Duodenal mucosa (tissue), 2 donors: ENCODE data around the gene SRRM3.
"Not testable (repeated sequence)": the region's sequence is repeated elsewhere in the genome, so short reads cannot be mapped to it uniquely, and the experiment has no call there.

Experiments
- H3K27ac ChIP-seq: one replicate; pipeline ENCODE4 v1.7.0; 2013; ENCODE audit warnings: low read depth, low read length
- H3K27me3 ChIP-seq, 2 donors: one replicate each; pipeline ENCODE4 v1.7.0; 2013; ENCODE audit warnings: low read length in 2 of 2, control low read depth in 1 of 2; ENCODE audit not compliant: insufficient read depth in 2 of 2, control insufficient read depth in 1 of 2
- H3K36me3 ChIP-seq, 2 donors: one replicate each; pipeline ENCODE4 v1.7.0; 2013; ENCODE audit warnings: low read length in 2 of 2, control low read depth in 1 of 2; ENCODE audit not compliant: insufficient read depth in 2 of 2, control insufficient read depth in 1 of 2
- H3K4me1 ChIP-seq, 2 donors: one replicate each; pipeline ENCODE4 v1.7.0; 2013; ENCODE audit warnings: low read length in 2 of 2, control low read depth in 1 of 2; ENCODE audit not compliant: insufficient read depth in 2 of 2, control insufficient read depth in 1 of 2
- H3K4me3 ChIP-seq, 2 donors: one replicate each; pipeline ENCODE4 v1.7.0; 2013; ENCODE audit warnings: low read length in 2 of 2, low read depth in 1 of 2
- H3K9ac ChIP-seq, 2 donors: one replicate each; pipeline ENCODE4 v1.7.0; 2013; ENCODE audit warnings: low read length in 2 of 2, low read depth in 1 of 2
- H3K9me3 ChIP-seq, 2 donors: one replicate each; pipeline ENCODE4 v1.7.0; 2013; ENCODE audit warnings: low read length in 2 of 2, control low read depth in 1 of 2; ENCODE audit not compliant: control insufficient read depth in 1 of 2

SRRM3 gene

GRCh38 chr7:76314042-76314721, 112.5 kb downstream of the SRRM3 start:
- no peaks in the 10 kb centered on the region for H3K9me3 ChIP-seq
- no peaks in the 10 kb centered on the region for H3K27me3 ChIP-seq
- no peak overlapping the region for H3K9ac ChIP-seq
- H3K4me1 ChIP-seq = peaks cover 14 to 19% of the 10 kb centered on the region in 2 donors
- no peaks in the 10 kb centered on the region for H3K36me3 ChIP-seq
- no peak overlapping the region for H3K27ac ChIP-seq
- no peak overlapping the region for H3K4me3 ChIP-seq

GRCh38 chr7:76314740-76315139, 113.0 kb downstream of the SRRM3 start:
- H3K9ac ChIP-seq = not testable (repeated sequence)

GRCh38 chr7:76315364-76315763, 113.7 kb downstream of the SRRM3 start:
- peaks cover 11 to 22% of the 10 kb centered on the region in 2 donors for H3K4me1 ChIP-seq
- no peak overlapping the region for H3K9ac ChIP-seq
- no peaks in the 10 kb centered on the region for H3K36me3 ChIP-seq
- no peak overlapping the region for H3K4me3 ChIP-seq
- H3K9me3 ChIP-seq = no peaks in the 10 kb centered on the region
- H3K27me3 ChIP-seq = no peaks in the 10 kb centered on the region
- no peak overlapping the region for H3K27ac ChIP-seq

More at GRCh38 chr7:76314740-76315139, 113.0 kb downstream of the SRRM3 start:
- H3K27ac ChIP-seq, H3K27me3 ChIP-seq, H3K9me3 ChIP-seq, H3K36me3 ChIP-seq, H3K4me3 ChIP-seq: not testable (repeated sequence)
- peaks cover 14 to 22% of the 10 kb centered on the region in 2 donors for H3K4me1 ChIP-seq

GRCh38 chr7:76316984-76317781, 115.5 kb downstream of the SRRM3 start:
- H3K27me3 ChIP-seq = no peaks in the 10 kb centered on the region
- peak overlapping the region; percentile 90 to 96 for H3K4me3 ChIP-seq
- H3K36me3 ChIP-seq = peaks cover 0 to 6% of the 10 kb centered on the region in 2 donors
- H3K27ac ChIP-seq = peak overlapping the region; percentile 76
- H3K4me1 ChIP-seq = peaks cover 6 to 17% of the 10 kb centered on the region in 2 donors
- peak overlapping the region; percentile 87 for H3K9ac ChIP-seq
- no peaks in the 10 kb centered on the region for H3K9me3 ChIP-seq

- H3K27ac ChIP-seq = peak overlapping the region; percentile 91
- peaks cover 6 to 17% of the 10 kb centered on the region in 2 donors for H3K4me1 ChIP-seq
These were observed 116.2 kb downstream of the SRRM3 start for GRCh38 chr7:76317782-76318487.

GRCh38 chr7:76318488-76319353, 117.0 kb downstream of the SRRM3 start:
- peak overlapping the region; percentile 87 to 99 for H3K9ac ChIP-seq
- H3K9me3 ChIP-seq = no peaks in the 10 kb centered on the region
- no peaks in the 10 kb centered on the region for H3K27me3 ChIP-seq
- H3K4me1 ChIP-seq = peaks cover 6 to 17% of the 10 kb centered on the region in 2 donors
- peaks cover 0 to 7% of the 10 kb centered on the region in 2 donors for H3K36me3 ChIP-seq
- H3K27ac ChIP-seq = peak overlapping the region; percentile 91
- H3K4me3 ChIP-seq = peak overlapping the region; percentile 90 to 96

More at GRCh38 chr7:76317782-76318487, 116.2 kb downstream of the SRRM3 start:
- Histone ChIP-seq H3K36me3 (peaks cover 0 to 7% of the 10 kb centered on the region in 2 donors), H3K9ac (peak overlapping the region; percentile 87 to 99), H3K9me3 (no peaks in the 10 kb centered on the region), H3K4me3 (peak overlapping the region; percentile 90 to 96), H3K27me3 (no peaks in the 10 kb centered on the region)

GRCh38 chr7:76325092-76325491, 123.4 kb downstream of the SRRM3 start:
- Histone ChIP-seq H3K9ac (no peak overlapping the region), H3K4me3 (no peak overlapping the region)

GRCh38 chr7:76325811-76326210, 124.1 kb downstream of the SRRM3 start:
- H3K36me3 ChIP-seq = peaks cover 22 to 52% of the 10 kb centered on the region in 2 donors
- no peak overlapping the region for H3K9ac ChIP-seq
- no peak overlapping the region for H3K4me3 ChIP-seq
- no peaks in the 10 kb centered on the region for H3K9me3 ChIP-seq
- H3K4me1 ChIP-seq = peaks cover 0 to 3% of the 10 kb centered on the region in 2 donors
- no peaks in the 10 kb centered on the region for H3K27me3 ChIP-seq
- no peak overlapping the region for H3K27ac ChIP-seq

More at GRCh38 chr7:76325092-76325491, 123.4 kb downstream of the SRRM3 start:
- H3K36me3 ChIP-seq = peaks cover 22 to 46% of the 10 kb centered on the region in 2 donors
- H3K27me3 ChIP-seq = no peaks in the 10 kb centered on the region
- H3K4me1 ChIP-seq = no peaks in the 10 kb centered on the region
- no peaks in the 10 kb centered on the region for H3K9me3 ChIP-seq
- H3K27ac ChIP-seq = no peak overlapping the region

GRCh38 chr7:76326646-76327233, 125.0 kb downstream of the SRRM3 start:
- no peak overlapping the region for H3K9ac ChIP-seq
- no peaks in the 10 kb centered on the region for H3K9me3 ChIP-seq
- H3K27ac ChIP-seq = no peak overlapping the region
- peaks cover 22 to 50% of the 10 kb centered on the region in 2 donors for H3K36me3 ChIP-seq
- no peak overlapping the region for H3K4me3 ChIP-seq
- H3K27me3 ChIP-seq = no peaks in the 10 kb centered on the region
- peaks cover 0 to 3% of the 10 kb centered on the region in 2 donors for H3K4me1 ChIP-seq
